IMR-90 (cell line): ENCODE measurements around the gene NELFE. TPM values are rescaled to one million over a fixed set of nuclear protein-coding genes. Genes with fewer than 3 reads are reported as not detected.

ENCODE experiments used
- ATAC-seq: fragments of 200-7000 bp; cut with Tn5 transposase; 2 replicates; pipeline ENCODE4 v1.9.1; 2020; ENCODE audit warnings: low read depth, mild to moderate bottlenecking, moderate library complexity
- BruUV-seq: library from RNA; stranded (reverse); fragments of 400-500 nt; replicated peaks from 2 replicates; lab custom pipeline; 2021; lab: Mats Ljungman, UMichigan
- CTCF ChIA-PET: fragments of 300-600 bp; formaldehyde crosslinking; extraction: SDS; loops from one replicate; lab custom pipeline; 2021; ENCODE audit warnings: antibody characterized with exemption; lab: Yijun Ruan, JAX
- POLR2A ChIA-PET: fragments of 300-600 bp; sonication (Branson Sonifier 250); formaldehyde crosslinking; loops from one replicate; lab custom pipeline; 2022; ENCODE audit warnings: antibody characterized with exemption; ENCODE audit not compliant: unreplicated experiment; lab: Charles Lee
- DNase-seq: peaks from one replicate; pipeline ENCODE4 v3.0.0; 2013
- H2AFZ ChIP-seq: replicated peaks from 2 replicates; pipeline ENCODE3; 2013; ENCODE audit warnings: low read length, mild to moderate bottlenecking; ENCODE audit not compliant: poor library complexity
- H2AK5ac ChIP-seq: 2 replicates; pipeline ENCODE4 v1.6.1; 2013; ENCODE audit warnings: low read depth, low read length, inconsistent platforms
- H2AK9ac ChIP-seq: replicated peaks from 2 replicates; pipeline ENCODE3; 2013; ENCODE audit warnings: mild to moderate bottlenecking, low read depth, low read length, moderate library complexity; ENCODE audit not compliant: poor library complexity
- H2BK120ac ChIP-seq: 2 replicates; pipeline ENCODE4 v1.6.1; 2013; ENCODE audit warnings: low read depth, low read length, inconsistent platforms
- H2BK15ac ChIP-seq: 3 replicates; pipeline ENCODE4 v1.6.1; 2013; ENCODE audit warnings: low read depth, low read length, inconsistent platforms
- H2BK20ac ChIP-seq: 2 replicates; pipeline ENCODE4 v1.6.1; 2013; ENCODE audit warnings: low read depth, mild to moderate bottlenecking, inconsistent platforms, low read length, moderate library complexity
- H2BK5ac ChIP-seq: 2 replicates; pipeline ENCODE4 v1.6.1; 2013; ENCODE audit warnings: mild to moderate bottlenecking, low read depth, low read length, inconsistent platforms; ENCODE audit not compliant: poor library complexity, severe bottlenecking
- H3K14ac ChIP-seq: replicated peaks from 2 replicates; pipeline ENCODE4 v1.6.1; 2013; ENCODE audit warnings: low read depth, low read length, inconsistent platforms
- H3K18ac ChIP-seq: 2 replicates; pipeline ENCODE4 v1.6.1; 2013; ENCODE audit warnings: low read depth, low read length, control low read depth
- H3K23ac ChIP-seq: 2 replicates; pipeline ENCODE4 v1.6.1; 2013; ENCODE audit warnings: low read depth, low read length, inconsistent platforms
- H3K27ac ChIP-seq: 2 replicates; pipeline ENCODE4 v1.5.1; 2013; ENCODE audit warnings: mild to moderate bottlenecking, control low read depth, low read length; ENCODE audit not compliant: insufficient read depth
- H3K27me3 ChIP-seq: 2 replicates; pipeline ENCODE4 v1.6.1; 2013; ENCODE audit warnings: low read length; ENCODE audit not compliant: control insufficient read depth, insufficient read depth
- H3K36me3 ChIP-seq: 2 replicates; pipeline ENCODE4 v1.6.1; 2013; ENCODE audit warnings: low read length, mixed read lengths; ENCODE audit not compliant: control insufficient read depth, insufficient read depth
- H3K4ac ChIP-seq: 2 replicates; pipeline ENCODE4 v1.6.1; 2013; ENCODE audit warnings: low read depth, low read length, inconsistent platforms
- H3K4me1 ChIP-seq: 2 replicates; pipeline ENCODE4 v1.6.1; 2013; ENCODE audit warnings: low read length, mixed read lengths; ENCODE audit not compliant: control insufficient read depth, insufficient read depth
- H3K4me2 ChIP-seq: 2 replicates; pipeline ENCODE4 v1.6.1; 2013; ENCODE audit warnings: low read depth, mild to moderate bottlenecking, control low read depth, low read length, moderate library complexity
- H3K4me3 ChIP-seq: 2 replicates; pipeline ENCODE4 v1.5.1; 2013; ENCODE audit warnings: low read depth, mild to moderate bottlenecking, control low read depth, low read length, moderate library complexity; ENCODE audit not compliant: insufficient read depth
- H3K56ac ChIP-seq: 2 replicates; pipeline ENCODE4 v1.6.1; 2013; ENCODE audit warnings: low read length, inconsistent platforms; ENCODE audit not compliant: insufficient read depth; ENCODE audit errors: extremely low read depth
- H3K79me1 ChIP-seq, 2 experiments: 2 replicates each; pipeline ENCODE4 v1.6.1; 2013; ENCODE audit warnings: low read length in 2 of 2, inconsistent platforms in 1 of 2, low read depth in 1 of 2
- H3K9ac ChIP-seq: 2 replicates; pipeline ENCODE4 v1.6.1; 2013; ENCODE audit warnings: low read depth, low read length, control low read depth
- H3K9me1 ChIP-seq: 2 replicates; pipeline ENCODE4 v1.6.1; 2013; ENCODE audit warnings: low read length, inconsistent platforms; ENCODE audit not compliant: insufficient read depth
- H3K9me3 ChIP-seq: 2 replicates; pipeline ENCODE4 v1.6.1; 2013; ENCODE audit warnings: low read length; ENCODE audit not compliant: control insufficient read depth, insufficient read depth
- H4K20me1 ChIP-seq: 2 replicates; pipeline ENCODE4 v1.6.1; 2013; ENCODE audit warnings: low read length, inconsistent platforms; ENCODE audit not compliant: insufficient read depth
- H4K5ac ChIP-seq: 2 replicates; pipeline ENCODE4 v1.6.1; 2013; ENCODE audit warnings: mild to moderate bottlenecking, low read depth, low read length, control low read depth
- H4K8ac ChIP-seq, 2 experiments: 2 replicates each; pipeline ENCODE4 v1.6.1; 2013; ENCODE audit warnings: low read depth in 2 of 2, low read length in 2 of 2, control low read depth in 1 of 2, inconsistent platforms in 1 of 2
- H4K91ac ChIP-seq: 2 replicates; pipeline ENCODE4 v1.6.1; 2013; ENCODE audit warnings: low read depth, low read length, inconsistent platforms; ENCODE audit not compliant: insufficient read depth
- BHLHE40 ChIP-seq: fragments of 150-350 bp; IDR thresholded peaks from 2 replicates; pipeline ENCODE4 v1.6.1; 2016; ENCODE audit warnings: mild to moderate bottlenecking, low read depth, low read length
- CHD1 ChIP-seq: IDR thresholded peaks from 2 replicates; pipeline ENCODE4 v1.6.1; 2012; ENCODE audit warnings: low read depth, low read length, improper control_type of control experiment
- FOS ChIP-seq: fragments of 150-350 bp; IDR thresholded peaks from 2 replicates; pipeline ENCODE4 v1.6.1; 2016; ENCODE audit warnings: low read depth, low read length
- MAZ ChIP-seq: IDR thresholded peaks from 2 replicates; pipeline ENCODE4 v1.6.1; 2012; ENCODE audit warnings: low read depth, mild to moderate bottlenecking, low read length, improper control_type of control experiment, moderate library complexity, borderline replicate concordance
- MXI1 ChIP-seq: IDR thresholded peaks from 2 replicates; pipeline ENCODE4 v1.6.1; 2012; ENCODE audit warnings: low read depth, mild to moderate bottlenecking, low read length, moderate library complexity, borderline replicate concordance
- NFE2L2 ChIP-seq: fragments of 150-350 bp; IDR thresholded peaks from 2 replicates; pipeline ENCODE4 v1.6.1; 2016; ENCODE audit warnings: low read depth, mild to moderate bottlenecking, low read length
- POLR2A ChIP-seq: IDR thresholded peaks from 2 replicates; pipeline ENCODE4 v1.6.1; 2012; ENCODE audit warnings: mild to moderate bottlenecking, low read depth, low read length
- RAD21 ChIP-seq: IDR thresholded peaks from 2 replicates; pipeline ENCODE4 v1.6.1; 2012; ENCODE audit warnings: low read length, improper control_type of control experiment
- RFX5 ChIP-seq: IDR thresholded peaks from 2 replicates; pipeline ENCODE4 v1.8.0; 2012; ENCODE audit warnings: low read depth, mild to moderate bottlenecking, low read length, moderate library complexity
- WGBS, 2 experiments: methylation state at CpG; one replicate each; pipeline versions ENCODE4 v1.1.5 to v1.1.7; 2013; ENCODE audit warnings: missing lambda C conversion rate in 2 of 2; ENCODE audit not compliant: insufficient read length in 1 of 2; ENCODE audit errors: extremely low coverage in 2 of 2; 5-methylcytosine and 5-hydroxymethylcytosine counted together
- dilution Hi-C: fragments of 300-500 bp; cut with HindIII; formaldehyde crosslinking; loops from one replicate; pipeline ENCODE4 v1.14.3; 2018; ENCODE audit warnings: low sequenced_read_pairs; ENCODE audit not compliant: unreplicated experiment
- in situ Hi-C: fragments of 300-500 bp; cut with MboI; formaldehyde crosslinking; loops from 3 replicates; pipeline ENCODE4 v1.14.3; 2019; ENCODE audit warnings: low sequenced_read_pairs, inconsistent platforms, mixed read lengths
- intact Hi-C: fragments of 100-400 bp; cut with micrococcal nuclease; formaldehyde crosslinking; loops from 2 replicates; pipeline ENCODE4 v1.10.0; 2022
- polyA plus RNA-seq, 3 experiments: library from polyadenylated mRNA; depleted of rRNA; stranded (reverse); fragments of >200 nt; gene quantifications; 2 replicates each; pipeline ENCODE4 v1.2.3, GENCODE V29; 2012; ENCODE audit warnings: low replicate concordance in 1 of 3
- total RNA-seq: library from RNA; depleted of rRNA; stranded (reverse); fragments of >200 nt; gene quantifications from 2 replicates; pipeline ENCODE4 v1.2.3, GENCODE V29; 2012
- TF ChIP-seq, protein P1 (sequence below): fragments of 150-350 bp; IDR thresholded peaks from 2 replicates; pipeline ENCODE4 v1.6.1; 2017; ENCODE audit warnings: mild to moderate bottlenecking, antibody characterized with exemption, low read length, low read depth
- TF ChIP-seq, protein P2 (sequence below): fragments of 150-350 bp; IDR thresholded peaks from 2 replicates; pipeline ENCODE4 v1.6.1; 2016; ENCODE audit warnings: low read depth, mild to moderate bottlenecking, low read length, moderate library complexity, borderline replicate concordance

The NELFE gene
- total and polyA plus RNA-seq, 2 of the 4 experiments (the other 2 are of a cell fraction) = 63.6 to 76.0 TPM

DNA sequence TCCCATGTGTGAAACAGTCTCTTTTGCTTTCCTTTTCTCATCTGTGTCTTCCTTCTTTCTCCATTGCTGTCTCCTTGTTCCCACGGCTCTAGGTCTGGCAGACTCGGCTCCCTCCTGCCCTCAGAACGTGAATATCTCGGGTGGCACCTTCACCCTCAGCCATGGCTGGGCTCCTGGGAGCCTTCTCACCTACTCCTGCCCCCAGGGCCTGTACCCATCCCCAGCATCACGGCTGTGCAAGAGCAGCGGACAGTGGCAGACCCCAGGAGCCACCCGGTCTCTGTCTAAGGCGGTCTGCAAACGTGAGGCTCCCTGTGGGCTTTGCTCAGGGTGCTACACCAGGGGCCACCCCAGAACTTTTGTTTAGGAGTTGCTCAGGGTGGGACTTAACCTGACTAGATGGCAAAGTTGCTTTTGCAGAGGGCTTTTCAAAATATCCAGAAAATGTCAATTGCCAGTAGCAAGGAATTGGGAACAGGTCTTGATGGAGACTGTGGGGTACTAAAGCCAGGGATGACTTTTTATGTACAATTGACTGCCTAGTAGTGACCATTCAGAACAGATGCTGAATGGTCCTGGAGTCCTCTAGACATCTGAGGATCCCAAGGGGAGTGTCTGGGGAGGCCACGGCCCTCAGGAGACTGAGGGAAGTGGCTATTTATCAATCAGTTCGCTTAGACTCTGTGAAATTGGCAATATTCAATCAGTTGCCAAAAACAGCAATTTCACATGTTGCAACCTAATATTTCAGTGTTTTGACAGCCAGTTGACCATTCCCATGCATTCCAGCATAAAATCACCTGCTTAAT lies 30.7 kb downstream of the NELFE start (continued):
- TF ChIP-seq FOS = no peak

DNA sequence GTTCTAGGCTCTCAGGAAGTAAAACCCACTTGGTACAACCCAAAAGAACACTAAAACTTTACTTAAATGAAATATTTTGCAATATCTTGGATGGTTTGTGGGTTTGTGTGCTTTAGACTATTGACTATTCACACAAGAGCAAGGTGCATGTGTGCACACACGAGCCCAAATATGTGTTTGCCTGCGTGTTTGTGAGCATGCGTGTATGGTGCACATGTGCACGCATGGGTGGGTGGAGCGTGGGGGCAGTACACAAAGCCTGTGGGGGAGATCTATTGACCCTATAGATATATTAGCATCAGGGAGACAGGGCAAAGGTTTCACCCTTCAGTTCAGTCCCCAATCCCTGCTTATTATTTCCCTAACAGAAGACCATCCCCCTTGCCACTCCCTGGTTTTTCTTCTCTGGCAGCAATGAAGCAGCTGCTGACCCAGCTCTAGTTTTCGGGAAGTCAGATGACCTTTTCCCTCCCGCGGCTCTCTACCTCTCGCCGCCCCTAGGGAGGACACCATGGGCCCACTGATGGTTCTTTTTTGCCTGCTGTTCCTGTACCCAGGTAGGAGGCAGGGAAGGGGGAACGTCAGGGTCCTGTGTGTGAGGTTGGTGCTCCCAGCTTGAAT lies 31.4 kb downstream of the NELFE start, which contains the start of gene C2:
Gene C2, plus strand, starts transcription at position 476 of the 621 bp plus-strand sequence. Its CDS starts 36 bp downstream, at position 512.
- Histone ChIP-seq H3K27me3 (no peaks in the 10 kb centered on the region), H3K9me1 (0 out of 2 replicates have a peak, but pooled peaks cover 3% of the 10 kb centered on the region), H2BK120ac (peak within 1 kb of the TSS; percentile 8; the same call in 1 of the 2 replicates), H3K56ac (no peak within 1 kb of the TSS), H4K91ac (0 out of 2 replicates have a peak within 1 kb of the TSS, but pooled peaks have one; percentile 22), H2AK9ac (peak within 1 kb of the TSS; percentile 42), H3K9me3 (no peaks in the 10 kb centered on the region), H4K8ac (peak within 1 kb of the TSS in 1 of 2 experiments; percentile 27; a peak in 1 of 4 replicates), H2AFZ (peak within 1 kb of the TSS; percentile 84), H4K20me1 (no peaks in the 10 kb centered on the region), H3K4me1 (peaks cover 1% of the 10 kb centered on the region; the same call in 1 of the 2 replicates), H3K4me3 (no peak within 1 kb of the TSS), H3K36me3 (no peaks in the 10 kb centered on the region), H3K79me1 (no peaks in the 10 kb centered on the region), H3K4ac (no peak within 1 kb of the TSS; the same call in 1 of the 2 replicates), H3K18ac (no peak within 1 kb of the TSS), H2BK20ac (no peak within 1 kb of the TSS), H3K23ac (no peak within 1 kb of the TSS), H2BK15ac (no peak within 1 kb of the TSS), H2BK5ac (no peak within 1 kb of the TSS), H2AK5ac (no peak within 1 kb of the TSS), H3K4me2 (peak within 1 kb of the TSS; percentile 34; the same call in 1 of the 2 replicates), H3K14ac (peak within 1 kb of the TSS; percentile 66; the same call in 1 of the 2 replicates), H4K5ac (no peak within 1 kb of the TSS), H3K27ac (no peak within 1 kb of the TSS), H3K9ac (no peak within 1 kb of the TSS; the same call in 1 of the 2 replicates)
- no TSS peak for BruUV-seq
- intact Hi-C loops (loop anchor here (2.0 kb wide), 1 partner anchor 13 kb away; no protein-coding TSS in a partner anchor), in situ Hi-C loops (no loop called here), dilution Hi-C loops (no loop called here)
- ChIA-PET CTCF (interaction anchor here (1.0 kb wide), 1 partner anchor 13 kb away, joined by 4 read pairs; no protein-coding TSS in a partner anchor), POLR2A (no interaction called here)
- WGBS, 2 experiments = 43% methylated on average over 3 of the region's 11 CpGs; no CpG with 5 or more reads in 1 of the 2 experiments
- ATAC-seq (no peak), DNase-seq (no peak)
- no peak for TF ChIP-seq POLR2A
- TF ChIP-seq RFX5 = no peak
- TF ChIP-seq CHD1 = no peak
- TF ChIP-seq RAD21 = no peak
- TF ChIP-seq, protein P1, sequence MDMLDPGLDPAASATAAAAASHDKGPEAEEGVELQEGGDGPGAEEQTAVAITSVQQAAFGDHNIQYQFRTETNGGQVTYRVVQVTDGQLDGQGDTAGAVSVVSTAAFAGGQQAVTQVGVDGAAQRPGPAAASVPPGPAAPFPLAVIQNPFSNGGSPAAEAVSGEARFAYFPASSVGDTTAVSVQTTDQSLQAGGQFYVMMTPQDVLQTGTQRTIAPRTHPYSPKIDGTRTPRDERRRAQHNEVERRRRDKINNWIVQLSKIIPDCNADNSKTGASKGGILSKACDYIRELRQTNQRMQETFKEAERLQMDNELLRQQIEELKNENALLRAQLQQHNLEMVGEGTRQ = no peak
- TF ChIP-seq BHLHE40 = no peak
- TF ChIP-seq, protein P2, sequence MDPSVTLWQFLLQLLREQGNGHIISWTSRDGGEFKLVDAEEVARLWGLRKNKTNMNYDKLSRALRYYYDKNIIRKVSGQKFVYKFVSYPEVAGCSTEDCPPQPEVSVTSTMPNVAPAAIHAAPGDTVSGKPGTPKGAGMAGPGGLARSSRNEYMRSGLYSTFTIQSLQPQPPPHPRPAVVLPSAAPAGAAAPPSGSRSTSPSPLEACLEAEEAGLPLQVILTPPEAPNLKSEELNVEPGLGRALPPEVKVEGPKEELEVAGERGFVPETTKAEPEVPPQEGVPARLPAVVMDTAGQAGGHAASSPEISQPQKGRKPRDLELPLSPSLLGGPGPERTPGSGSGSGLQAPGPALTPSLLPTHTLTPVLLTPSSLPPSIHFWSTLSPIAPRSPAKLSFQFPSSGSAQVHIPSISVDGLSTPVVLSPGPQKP = no peak
- no peak for TF ChIP-seq MXI1
- no peak for TF ChIP-seq MAZ
- no peak for TF ChIP-seq NFE2L2
